GM10248 (cell line): Measurements from ENCODE around the gene DGCR8.

Source experiments
- CTCF ChIA-PET: fragments of 300-600 bp; sonication (Branson Sonifier 250); formaldehyde crosslinking; extraction: SDS; loops from one replicate; lab custom pipeline; 2021; ENCODE audit warnings: antibody characterized with exemption; lab: Yijun Ruan, JAX
- POLR2A ChIA-PET: fragments of 350-650 bp; sonication (Branson Sonifier 250); formaldehyde crosslinking; extraction: SDS; loops from one replicate; lab custom pipeline; 2020; ENCODE audit warnings: antibody characterized with exemption; lab: Yijun Ruan, JAX
- DNase-seq: peaks from one replicate; pipeline ENCODE4 v3.0.0; 2012; ENCODE audit errors: extremely low spot score
- CTCF ChIP-seq: IDR thresholded peaks from 2 replicates; pipeline ENCODE4 v1.5.1; 2012; ENCODE audit warnings: mild to moderate bottlenecking, low read depth; ENCODE audit errors: extremely low read depth, missing control alignments, control extremely low read depth

The DGCR8 gene

DNA sequence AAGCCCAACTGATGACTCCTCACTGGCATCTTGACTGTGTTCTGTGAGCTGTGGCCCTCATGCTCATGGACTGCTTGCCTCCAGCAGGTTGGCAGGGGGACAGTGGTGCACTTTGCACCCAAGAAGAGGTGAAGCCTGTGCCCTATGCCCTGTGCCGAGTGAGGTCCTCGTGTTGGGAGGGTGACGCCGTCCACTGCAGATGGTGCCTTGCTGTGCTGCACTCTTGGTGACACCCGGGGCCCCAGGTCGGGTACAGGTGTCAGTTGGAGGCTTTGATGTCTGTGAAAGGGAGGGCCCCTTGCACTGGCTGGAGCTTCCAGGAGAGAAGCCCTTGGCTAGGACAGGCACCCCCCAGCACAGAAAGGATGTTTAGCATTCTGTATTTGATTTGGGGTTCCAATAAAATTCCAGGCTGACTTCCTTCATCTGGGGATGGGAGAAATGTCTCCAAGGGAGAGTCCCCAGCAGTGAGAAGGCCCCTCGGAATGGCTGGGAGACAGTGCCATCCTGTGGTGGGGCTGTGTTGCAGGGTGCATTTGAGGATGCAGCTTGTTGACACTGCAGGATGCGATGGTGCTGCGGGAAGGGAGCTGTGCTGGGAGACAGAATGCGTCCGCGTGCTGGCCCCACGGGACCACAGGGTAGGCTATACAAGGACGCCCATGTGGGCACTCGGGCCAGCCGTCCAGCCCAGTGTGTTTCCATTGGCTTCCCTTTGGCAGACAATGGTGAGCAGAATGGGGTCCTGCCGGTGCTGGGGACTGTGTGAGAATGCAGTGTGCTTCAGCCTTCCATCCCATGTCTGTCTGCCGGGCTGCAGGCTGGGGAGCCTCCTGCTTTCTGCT lies 49.1 kb downstream of the DGCR8 start:
- POLR2A ChIA-PET = no interaction called here
- no peak for DNase-seq

DNA sequence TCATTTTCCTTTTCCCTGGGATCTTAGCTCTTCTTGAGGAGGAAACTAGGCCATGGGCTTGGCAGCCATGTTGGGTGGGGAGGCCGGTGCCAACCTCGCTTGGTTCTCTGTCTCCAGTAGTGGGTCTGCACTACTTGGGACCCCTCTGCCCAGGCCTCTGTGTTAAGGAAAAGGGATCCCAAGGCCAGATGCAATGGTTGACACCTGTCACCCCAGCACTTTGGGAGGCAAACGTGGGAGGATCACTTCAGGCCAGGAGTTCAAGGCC lies 49.6 kb downstream of the DGCR8 start:
- no peak for DNase-seq
- no peak for TF ChIP-seq CTCF
- ChIA-PET POLR2A (no interaction called here), CTCF (interaction anchor here (0.6 to 2.8 kb wide), 10 partner anchors 9 to 400 kb away, joined by 3 to 19 read pairs (median 4); partner anchors contain the start of gene TRMT2A)

More for the DNA sequence above, 49.1 kb downstream of the DGCR8 start:
- peak; percentile 43 for TF ChIP-seq CTCF
- CTCF ChIA-PET = interaction anchor here (0.6 to 2.8 kb wide), 10 partner anchors 8 to 399 kb away, joined by 3 to 19 read pairs (median 4); partner anchors contain the start of gene TRMT2A

- TF ChIP-seq CTCF = no peak
- CTCF ChIA-PET = interaction anchor here (2.5 to 2.8 kb wide), 2 partner anchors 10 to 160 kb away, joined by 8 to 19 read pairs; no protein-coding TSS in a partner anchor
- POLR2A ChIA-PET = no interaction called here
- no peak for DNase-seq
Measured at GRCh38 chr22:20130319-20130718, 50.3 kb downstream of the DGCR8 start.

DNA sequence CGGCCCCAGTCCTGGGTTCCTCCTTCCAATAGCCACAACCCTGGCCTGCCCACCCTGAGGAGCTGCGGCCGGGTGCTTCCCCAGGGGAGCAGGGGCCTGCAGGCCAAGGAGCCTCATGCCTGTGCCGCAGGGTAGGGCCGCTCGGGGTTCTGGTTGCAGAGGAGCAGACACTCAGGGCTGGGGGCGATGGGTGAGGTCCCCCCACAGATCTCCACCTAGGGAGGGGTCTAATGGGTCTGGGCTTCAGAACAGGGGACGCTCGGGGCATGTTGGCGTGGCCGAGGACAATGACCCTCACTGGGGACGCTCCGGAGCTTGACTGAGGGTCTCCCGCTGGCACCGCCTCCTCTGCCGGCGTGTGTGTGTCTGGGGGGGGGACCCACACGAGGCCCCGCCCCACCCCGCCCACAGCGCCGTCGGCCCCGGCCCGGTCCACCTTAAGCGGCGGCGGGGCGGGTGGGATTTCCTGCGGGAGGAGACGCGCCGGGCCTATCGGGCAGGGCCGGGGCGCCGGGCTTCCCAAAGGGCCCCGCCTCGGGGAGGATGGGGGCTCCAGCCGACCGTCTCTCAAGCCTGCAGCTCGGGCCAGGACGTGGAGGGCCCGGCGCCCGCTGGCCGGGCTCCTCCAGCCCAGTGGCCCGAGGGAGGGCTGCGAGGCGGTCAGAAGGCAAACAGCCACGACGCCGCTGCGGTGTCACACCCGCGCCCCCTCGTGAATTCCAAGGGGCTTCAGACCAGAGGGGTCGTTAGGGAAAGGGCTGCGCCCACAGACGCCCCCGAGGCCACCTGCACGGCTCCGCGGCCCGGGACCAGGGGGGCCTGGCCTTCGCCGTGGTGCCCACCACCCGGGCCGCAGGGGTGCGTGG lies 50.9 kb downstream of the DGCR8 start:
- DNase-seq = peak; percentile 88
- no peak for TF ChIP-seq CTCF
- CTCF ChIA-PET = interaction anchor here (2.5 kb wide), 1 partner anchor 10 kb away, joined by 8 read pairs; no protein-coding TSS in a partner anchor
- POLR2A ChIA-PET = no interaction called here

- CTCF ChIA-PET = no interaction called here
- POLR2A ChIA-PET = no interaction called here
- no peak for TF ChIP-seq CTCF
- DNase-seq = peak; percentile 79
Measured at GRCh38 chr22:20131597-20131858, 51.5 kb downstream of the DGCR8 start, which contains the start of gene ZDHHC8. ZDHHC8 (plus strand) TSS chr22:20131804; CDS start chr22:20131948, 144 bp downstream.

- DNase-seq = no peak
- TF ChIP-seq CTCF = no peak
- POLR2A ChIA-PET = no interaction called here
- CTCF ChIA-PET = no interaction called here
Measured at GRCh38 chr22:20131859-20132685, 52.0 kb downstream of the DGCR8 start.
